Iris pigment epithelial cell (primary cell): ENCODE results near the gene ABLIM2.

Experiments used
- DNase-seq: peaks from one replicate; pipeline ENCODE4 v3.0.0-alpha.2; 2011; ENCODE audit warnings: low read depth

The ABLIM2 gene

DNA sequence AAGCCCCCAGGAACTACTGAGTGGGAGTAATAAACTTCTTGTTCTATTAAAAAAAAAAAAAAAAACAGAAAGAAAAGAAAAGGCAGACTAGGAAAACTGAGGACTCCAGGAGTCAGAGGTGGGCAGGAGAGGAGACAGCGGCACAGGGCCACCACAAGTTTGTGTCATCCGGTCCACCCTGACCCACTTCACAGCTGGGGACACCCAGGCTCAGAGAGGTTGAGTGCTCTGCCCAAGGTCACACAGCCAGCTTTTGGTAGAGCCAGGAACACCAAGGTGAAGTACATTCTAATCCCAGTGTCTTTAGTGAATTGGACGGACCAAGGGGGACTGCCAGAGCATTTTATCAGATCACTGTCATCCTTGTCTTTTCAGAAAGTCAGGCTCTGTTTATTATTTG is 16.4 kb upstream of the ABLIM2 start:
- no peak for DNase-seq

DNA sequence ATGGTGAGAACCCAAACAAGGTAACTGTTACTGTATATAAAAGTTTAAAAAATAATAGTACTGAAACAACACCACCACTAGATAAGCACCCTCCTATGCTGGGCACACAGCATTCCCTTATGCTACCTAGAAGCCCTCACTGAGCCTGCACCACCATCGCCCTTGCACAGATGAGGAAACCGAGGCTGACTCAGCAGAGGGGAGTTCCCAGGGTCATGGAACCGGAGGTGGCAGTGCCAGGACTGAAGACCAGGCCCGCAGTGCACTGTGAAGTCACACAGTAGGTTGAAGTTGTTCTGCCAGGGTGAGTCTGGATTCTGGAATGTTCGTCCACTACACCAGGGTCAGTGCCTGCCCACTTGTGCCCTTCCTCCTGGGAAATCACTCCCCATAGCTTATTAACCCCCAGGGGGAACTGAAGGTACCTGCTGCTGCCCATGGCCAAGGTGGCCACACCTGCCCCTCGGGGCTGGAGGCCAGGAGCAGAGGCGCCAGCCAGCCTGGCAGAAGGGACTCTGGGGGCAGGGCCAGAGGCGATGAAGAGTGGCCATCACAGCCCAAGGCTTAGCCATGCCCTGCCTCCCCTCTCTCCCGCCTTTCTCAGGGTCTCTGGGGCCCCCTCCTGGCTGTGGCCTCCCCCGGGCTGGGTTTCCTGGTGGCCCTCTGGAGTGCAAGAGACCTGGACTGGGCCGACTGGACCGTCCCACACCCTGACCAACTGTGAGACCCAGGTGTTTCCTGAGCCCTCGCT is 15.1 kb upstream of the ABLIM2 start:
- DNase-seq = no peak

DNA sequence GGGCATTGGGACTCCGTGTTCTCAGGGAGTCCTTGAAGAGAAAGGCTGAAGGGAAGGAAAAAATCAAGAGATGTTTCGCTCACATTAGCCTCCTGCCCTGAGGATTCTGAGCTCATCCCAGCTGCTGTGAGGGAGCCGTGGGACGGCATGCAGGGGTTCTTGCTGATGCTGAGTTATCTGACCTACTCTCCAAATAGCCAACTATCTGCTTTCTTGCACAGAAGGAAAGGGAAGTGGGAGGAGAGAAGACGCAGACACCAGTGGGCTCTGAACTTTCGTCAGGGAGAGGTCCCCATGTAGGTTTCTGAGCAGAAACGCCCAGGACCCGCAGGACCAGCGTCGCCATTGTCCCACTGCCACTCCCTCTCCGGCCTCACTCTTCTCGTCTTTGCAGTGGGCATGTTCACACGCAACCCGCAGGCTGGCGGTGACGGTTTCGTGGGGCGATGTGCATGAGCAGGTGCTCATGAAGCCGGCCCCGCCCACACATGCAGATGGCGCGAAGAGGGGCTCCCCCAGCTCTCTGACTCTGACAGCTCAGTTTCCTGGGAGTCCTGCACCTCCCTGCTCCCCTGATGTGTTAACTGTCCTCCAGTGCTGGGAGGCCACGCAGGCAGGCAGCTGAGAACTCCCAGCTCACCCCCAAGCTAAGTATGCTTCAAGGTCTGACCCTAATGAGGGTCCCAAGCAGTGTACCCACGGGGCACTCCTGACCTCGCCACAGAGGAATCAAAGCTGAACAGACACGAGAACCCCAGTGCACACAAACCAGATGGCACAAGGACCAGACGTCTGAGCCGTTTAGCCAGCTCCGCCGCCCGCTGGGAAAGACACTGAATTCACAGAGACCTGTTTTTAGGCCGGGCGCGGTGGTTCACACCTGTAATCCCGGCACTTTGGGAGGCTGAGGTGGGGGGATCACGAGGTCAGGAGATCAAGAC is 13.6 kb upstream of the ABLIM2 start:
- DNase-seq = no peak

DNA sequence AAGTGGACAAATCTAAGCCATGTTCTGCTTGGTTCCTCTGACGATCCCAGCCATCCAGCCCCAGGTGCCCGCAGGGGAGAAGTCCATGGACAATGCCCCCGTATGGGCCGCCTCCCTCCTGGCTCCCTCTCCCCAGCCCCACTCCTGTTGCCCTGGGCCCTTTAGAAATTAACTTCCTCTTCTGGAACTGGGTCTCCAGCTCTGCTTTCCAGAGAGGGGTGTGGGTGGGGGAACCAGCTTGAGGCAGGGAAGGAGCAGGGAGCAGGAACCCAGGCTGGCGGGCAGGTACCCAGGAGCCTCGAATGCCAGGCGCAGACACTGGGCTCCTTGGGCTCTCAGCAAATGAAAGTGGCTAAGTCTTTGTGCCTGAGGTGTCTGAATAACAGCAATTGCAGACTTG is 12.7 kb upstream of the ABLIM2 start:
- DNase-seq = no peak

DNA sequence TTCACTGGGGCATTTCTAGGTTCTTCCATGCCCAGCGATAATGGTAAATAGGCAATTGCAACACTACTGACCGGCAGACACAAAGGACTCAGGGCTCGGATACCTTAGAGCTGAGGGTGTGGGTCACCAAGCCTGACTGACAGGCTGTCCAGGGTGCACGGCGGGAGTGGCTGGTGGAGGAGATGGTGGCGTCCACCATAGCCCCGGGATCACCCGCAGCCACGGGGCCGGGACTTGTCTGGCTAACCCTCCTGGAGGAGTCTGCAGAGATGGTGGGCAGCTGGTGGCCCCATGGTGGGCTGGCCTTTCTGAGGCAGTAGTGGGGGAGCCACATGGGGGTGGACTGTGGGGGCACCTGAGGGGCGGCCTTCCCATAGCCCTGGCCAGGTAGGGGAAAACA is 11.7 kb upstream of the ABLIM2 start:
- DNase-seq = no peak

DNA sequence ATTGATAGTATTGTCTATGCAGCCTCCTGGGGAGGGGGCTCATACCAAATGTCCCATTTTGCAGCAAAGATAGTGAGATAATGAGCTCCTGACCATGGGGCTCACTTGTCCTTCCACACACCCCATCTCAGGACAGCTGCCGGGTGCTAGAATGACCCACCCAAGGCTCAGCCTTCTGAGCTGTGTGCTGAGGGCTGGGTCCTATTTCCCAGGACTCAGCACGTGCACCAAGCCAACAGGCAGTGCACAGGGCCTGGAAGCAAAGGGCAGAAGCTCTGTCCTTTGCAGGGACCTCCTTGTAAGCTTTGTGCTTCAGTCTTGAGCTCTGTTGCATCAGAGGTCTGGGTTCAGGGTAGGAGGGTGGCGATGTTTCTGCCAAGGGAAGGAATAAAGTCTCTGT is 11.2 kb upstream of the ABLIM2 start:
- no peak for DNase-seq

DNA sequence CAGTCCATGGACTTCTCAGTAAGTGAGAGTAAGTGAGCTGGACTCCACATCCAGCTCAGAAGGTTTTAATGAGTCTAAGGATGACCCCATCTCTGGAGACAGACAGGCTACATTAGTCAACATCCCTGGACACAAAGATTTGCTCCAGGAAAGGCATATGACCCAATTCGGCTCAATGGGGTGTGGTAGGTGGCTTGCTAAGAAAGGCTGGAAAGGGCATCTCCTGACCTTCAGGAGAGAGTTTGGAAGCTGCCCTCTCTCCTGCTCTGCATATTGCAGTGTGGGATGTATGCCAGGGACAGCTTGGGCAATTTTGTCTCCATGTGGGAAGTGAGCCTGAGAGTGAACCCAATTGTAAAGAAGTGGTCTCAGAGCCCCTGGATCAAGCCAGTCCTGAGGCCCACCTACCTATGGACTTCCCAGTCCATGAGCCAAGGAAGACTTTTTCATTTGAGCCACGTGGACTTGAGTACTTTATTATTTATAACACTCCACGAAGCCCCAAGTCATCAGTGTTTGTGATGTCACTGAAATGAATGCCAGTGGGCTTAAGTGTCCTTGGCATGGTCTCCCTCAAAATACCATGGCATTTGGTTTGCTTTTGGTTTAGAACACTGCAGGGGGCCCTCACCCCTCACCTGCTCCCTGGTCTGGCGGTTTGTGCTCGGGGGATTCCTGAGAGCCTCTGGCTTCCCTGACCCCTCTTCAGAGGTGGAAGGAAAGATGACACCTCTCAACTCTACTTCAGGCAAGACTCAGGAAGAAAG is 10.4 kb upstream of the ABLIM2 start:
- no peak for DNase-seq

DNA sequence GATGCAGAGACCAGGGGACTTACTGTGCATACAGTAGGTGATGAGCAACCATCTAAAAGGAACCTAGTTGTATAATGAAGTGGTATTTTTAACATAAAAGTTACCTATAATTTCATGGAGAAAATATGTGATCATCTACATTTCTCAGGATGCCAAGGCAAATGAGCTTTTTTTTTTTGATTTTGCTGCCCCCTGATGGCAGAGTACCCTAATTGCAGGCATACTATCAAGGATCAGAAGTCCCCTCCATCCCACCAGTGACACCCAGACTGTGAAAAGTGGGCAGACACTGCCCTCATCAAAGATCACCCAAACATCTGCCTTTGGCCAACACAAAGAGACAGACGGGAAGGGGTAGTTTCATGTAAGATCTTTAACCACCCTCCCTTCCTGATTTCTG is 9.6 kb upstream of the ABLIM2 start:
- no peak for DNase-seq

DNA sequence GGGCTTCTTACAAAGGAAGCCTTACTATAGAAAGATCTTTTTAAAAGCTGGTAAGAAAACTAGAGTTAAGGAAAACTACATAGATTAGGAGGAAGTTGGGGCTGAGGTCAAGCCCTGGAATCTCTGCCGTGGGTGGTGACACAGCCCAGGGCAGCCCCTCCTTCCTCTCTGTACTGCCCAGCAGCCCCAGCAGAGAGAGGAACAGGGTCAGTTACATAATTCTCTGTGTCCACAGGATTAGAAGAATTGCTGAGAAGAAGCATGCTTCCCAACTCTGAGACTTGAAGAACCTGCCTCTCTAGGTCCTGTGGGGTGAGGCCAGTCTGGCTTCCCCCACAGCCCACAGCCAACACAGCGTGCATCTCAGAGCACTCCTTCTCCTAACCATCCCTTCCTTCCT is 9.2 kb upstream of the ABLIM2 start:
- DNase-seq = peak; percentile 44

DNA sequence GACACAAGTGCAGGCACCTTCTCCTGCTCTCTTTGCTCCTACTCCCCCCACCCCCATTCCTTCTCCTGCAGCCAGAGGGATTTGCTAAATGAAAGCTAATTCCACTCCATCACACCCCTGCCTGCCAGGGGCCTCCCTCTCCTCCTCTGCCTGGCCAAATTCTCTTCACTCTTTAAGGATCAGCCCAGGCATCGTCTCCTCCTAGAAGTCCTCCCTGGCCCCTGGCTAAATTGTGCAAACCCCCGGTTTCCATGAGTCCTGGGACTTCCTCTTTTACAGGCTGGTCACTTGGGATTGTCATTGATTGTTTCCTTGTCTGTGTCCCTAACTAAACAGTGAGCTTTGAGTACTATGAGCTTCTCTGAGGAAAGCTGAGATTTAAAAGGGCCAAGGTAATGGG is 8.7 kb upstream of the ABLIM2 start:
- DNase-seq = no peak

DNA sequence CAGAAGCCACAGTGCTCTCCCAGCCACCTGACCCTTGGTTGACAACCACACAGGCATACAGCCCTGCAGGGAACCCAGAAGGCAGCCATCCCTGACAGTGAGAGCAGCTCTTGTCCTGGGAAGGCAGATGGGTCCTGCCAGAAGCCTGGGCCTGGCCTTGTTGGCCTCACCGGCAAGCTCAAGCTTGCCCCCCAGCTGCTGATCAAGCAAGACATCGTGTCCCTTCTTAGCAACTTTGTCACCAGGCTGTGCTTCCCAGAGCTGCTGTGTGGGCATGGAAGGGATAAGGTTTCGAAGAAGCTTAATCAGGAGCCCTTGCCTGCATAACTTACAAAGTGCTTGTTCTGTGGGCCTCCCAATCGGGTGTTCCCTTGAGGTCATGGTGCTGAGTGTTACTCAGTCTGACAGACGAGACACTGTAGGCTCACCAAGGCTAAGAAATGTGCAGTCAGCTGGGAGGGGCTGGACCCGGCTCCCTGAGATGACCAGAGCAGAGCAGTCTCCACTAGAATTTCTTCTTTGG is 6.8 kb upstream of the ABLIM2 start:
- no peak for DNase-seq

DNA sequence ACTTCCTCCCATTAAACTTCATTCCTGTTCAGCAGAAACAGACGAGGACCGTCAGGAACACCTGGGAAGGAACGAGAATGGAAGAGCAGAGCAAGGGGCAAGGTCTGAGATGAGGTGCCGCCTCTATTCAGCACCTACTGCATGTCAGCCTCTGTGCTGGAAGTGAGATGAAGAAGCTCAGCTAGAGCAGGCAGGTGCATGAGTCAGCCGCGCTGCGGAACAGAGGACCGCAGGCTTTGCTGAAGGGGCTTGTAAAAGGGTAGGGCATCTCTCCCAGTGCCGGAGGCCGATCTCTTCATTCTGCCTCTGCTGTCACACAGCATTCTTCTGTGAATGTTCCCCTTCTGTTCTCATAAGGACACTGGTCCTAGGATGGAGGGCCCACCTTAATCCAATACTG is 6.1 kb upstream of the ABLIM2 start:
- no peak for DNase-seq

DNA sequence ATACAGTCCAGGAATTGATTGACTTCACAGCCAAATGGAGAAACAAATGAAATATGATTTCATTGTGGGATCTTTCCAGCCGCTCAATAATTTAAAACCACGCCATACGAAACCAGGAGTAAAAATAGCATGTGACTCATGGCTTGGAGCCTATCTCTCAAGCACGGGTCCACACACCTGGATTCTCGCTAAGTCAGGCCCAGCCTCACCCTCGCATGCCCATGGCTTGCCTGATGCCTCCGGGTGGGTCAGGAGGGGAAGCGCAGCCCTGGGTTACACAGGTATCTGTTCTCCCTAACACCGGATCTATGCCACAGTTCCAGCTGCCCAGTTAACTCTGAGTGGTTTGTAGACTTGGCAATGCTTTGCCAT is 5.6 kb upstream of the ABLIM2 start:
- no peak for DNase-seq

DNA sequence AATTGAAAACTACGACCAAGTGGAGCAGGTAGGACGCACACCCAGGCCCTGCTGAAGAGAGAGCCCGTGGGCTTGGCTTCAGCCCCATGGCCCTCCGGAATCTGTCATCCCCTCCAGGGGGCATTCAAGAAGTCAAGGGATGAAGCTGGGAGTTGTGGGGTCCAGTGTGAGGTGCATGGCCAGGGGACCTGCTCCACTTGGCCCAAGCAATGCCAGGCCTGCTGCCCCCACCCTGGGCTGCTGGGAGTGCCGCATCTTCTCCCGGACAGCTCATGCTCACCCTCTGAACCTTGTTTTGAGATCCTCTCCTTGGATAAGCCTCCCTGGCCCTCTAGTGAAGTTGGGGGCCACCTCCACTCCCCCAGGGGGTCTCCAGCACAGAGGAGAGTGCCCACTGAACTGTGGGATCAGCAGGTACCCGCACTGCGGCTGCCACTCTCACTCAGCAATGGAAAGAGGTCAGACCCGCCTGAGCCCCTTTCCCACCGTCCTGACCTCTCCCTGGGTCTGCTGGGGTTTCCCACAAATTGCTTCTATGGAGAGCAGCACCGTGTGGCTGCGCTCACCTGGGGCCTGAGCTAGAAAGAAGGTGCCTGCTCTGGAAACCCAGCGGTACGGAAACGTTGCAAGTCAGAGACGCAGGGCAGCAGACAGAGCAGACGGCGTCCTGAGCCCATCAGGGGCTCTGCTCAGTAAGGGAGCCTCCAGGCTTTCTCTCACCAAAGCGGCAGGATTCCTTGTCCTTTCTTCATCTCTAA is 5.0 kb upstream of the ABLIM2 start:
- no peak for DNase-seq

DNA sequence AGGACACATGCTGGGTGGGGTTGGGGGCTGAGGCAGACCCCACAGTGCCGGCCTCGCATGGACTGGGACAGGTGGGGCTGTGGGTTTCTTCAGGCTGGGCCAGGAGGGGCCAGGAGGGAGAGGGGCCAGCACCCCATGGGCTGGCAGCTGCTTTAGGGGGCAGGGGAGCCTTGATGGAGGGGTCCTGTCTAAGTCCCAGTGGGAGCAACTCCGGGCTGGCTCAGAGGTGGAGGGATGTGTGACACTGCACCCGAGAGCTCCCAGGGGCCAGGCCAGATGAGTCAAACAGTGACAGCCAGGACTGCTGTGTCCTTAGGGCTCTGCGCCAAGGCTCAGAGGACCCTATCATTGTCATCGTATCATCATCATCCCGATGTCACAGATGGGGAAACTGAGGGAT is 4.4 kb upstream of the ABLIM2 start:
- no peak for DNase-seq

DNA sequence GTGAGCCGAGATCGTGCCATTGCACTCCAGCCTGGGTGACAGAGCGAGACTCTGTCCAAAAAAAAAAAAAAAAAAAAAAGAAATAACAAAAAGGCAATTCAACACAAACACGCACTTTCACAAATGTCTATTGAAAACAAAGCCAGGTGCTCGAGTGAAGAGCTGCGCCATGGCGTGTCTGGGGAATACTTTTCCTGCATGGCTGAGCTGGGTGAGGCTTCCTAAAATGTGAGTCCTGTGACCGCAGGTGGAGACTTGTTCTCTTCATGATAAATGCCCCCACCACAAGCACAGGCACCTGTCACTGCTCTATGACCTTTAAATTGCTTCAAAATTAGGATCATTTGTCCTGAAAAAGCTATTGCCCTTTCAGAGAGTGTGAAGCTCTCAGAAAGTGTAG is 4.0 kb upstream of the ABLIM2 start:
- DNase-seq = no peak

DNA sequence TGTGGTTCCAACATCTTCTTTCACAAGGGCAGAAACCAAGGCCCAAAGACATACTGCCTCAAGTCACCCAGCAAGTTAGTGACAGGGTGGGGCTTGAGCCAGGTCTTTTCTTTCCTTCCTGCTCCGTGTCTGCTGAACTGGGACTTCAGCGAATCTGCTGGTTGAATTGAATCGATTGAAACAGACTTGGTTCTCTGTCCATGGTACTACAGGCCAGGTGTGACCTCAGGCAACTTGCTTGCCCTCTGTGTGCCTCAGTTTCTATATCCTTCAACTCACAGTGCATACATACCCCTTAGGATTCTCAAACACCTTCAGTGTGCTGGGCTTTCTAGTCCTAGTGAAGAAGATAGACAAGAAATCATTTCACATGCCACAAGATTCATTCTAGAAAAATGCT is 2.0 kb upstream of the ABLIM2 start:
- no peak for DNase-seq

DNA sequence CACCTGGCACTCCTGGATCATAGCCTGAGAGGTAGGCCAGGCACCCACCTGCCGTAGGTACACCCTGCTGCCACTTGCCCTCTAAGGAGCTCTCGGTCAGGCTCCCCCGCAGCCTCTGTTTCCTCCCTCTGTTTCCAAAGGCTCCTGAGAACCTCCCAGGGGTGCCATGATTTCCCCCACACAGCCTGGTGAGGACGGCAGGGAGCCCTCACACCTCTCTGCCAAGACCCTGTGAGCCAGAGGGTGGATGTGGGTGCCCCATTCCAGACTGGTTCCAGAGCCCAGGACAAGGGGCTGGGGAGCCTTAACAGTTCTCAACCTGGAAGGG is 1.6 kb upstream of the ABLIM2 start:
- no peak for DNase-seq

DNA sequence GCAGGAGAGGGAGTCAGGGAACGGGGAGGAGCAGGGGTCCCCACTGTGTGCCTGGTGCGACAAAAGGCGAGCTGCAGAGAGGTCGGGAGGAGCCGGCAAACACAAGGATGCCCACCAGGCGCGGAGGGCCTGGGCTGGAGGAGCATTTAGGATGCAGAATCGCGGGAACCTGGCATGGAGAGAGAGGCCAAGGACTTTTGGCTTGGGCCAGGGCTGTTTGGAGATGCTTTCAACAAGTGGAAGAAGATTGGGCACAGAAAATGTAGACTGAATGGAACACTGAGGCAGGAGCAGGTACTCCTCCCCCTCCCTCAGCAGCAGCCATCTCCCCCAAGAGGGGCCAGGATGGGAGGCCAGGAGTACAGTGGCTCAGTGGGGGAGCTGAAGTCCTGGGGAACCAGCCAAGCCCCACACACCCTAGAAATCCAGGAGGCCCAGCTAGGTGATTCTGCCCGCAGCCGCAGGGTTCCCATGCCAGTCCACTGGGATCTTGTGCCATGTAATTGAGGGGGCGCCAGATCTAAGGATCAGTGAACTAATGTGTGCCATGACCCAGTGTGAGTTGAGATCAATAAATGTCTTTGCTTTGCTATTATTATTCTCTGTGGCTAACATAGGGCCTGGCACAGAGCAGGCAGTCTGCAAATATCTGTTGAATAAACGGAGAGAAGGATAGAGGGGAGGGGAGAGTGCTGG is 1.1 kb upstream of the ABLIM2 start:
- DNase-seq = no peak

DNA sequence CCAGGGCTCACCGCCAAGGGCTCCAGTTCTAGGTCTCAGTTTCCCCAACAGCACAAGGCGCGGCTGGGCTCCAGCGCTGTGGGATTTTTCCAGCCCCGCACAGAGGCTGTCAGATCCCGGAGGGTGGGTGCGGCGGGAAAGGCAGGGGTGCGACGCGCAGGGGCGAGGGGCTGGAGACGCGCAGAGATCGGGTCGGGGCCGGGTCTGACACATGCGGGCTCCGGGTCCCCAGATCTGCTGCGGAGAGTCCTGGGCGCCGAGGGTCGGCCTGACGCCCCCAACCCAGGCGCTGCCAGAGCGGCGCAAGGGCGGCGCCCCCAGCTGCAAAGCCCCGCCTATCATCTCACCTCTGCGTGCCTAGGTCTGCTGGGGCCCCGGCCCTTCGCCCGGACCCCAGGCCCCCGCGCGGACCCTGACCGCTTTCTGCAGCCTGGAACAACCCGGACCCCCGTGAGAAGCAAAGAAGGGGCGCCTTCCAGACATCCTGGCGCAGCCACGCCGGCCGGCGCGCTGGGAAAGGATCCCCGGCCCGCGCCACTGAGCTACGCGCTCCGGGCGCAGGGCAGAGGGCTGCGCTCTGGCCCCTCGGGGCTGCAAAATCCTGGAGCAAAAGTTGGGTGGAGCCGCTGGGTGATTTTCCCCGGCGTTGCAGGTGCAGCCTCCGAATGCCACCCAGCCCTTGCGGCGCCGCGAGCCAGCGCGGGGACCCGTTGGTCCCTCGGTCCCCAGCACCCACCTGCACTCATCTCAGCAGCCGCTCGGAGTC is 486 bp downstream of the ABLIM2 start:
- no peak for DNase-seq

DNA sequence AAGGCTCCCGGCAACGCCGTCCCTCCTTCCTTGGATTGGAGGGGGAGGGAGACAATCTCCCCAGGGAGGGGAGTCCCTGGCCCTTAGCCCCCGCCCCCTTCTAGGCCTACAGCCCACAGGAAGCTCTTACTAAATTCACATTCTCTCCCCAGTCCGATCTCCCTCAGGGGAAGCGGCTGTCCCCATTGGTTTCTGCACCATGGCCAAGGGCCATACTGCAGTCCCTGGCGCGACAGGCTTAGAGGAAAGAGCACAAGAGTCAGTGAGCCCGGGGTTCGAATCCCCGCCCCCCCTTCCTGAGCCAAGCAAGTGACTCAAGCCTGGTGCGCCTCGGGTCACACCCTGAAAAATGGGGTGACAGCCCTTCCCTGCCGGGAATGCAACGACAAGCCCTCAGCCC is 1.1 kb downstream of the ABLIM2 start:
- DNase-seq = no peak
